SK-N-SH (cell line): ENCODE data around the gene SNX20. TPM values are rescaled to one million over a fixed set of nuclear protein-coding genes. Genes with fewer than 3 reads are reported as not detected.

Experiments used
- CTCF ChIA-PET: fragments of 300-600, 350-600 bp; formaldehyde crosslinking; extraction: SDS; loops from one replicate; lab custom pipeline; 2021; lab: Yijun Ruan, JAX
- POLR2A ChIA-PET: fragments of 350-600 bp; sonication (Branson Sonifier 250); formaldehyde crosslinking; extraction: SDS; loops from one replicate; lab custom pipeline; 2020; ENCODE audit warnings: antibody characterized with exemption, inconsistent platforms; lab: Yijun Ruan, JAX
- DNase-seq: peaks from one replicate; pipeline ENCODE4 v3.0.0; 2012
- H2AFZ ChIP-seq: fragments of 200-600 bp; sonication (generic); 2 replicates; pipeline ENCODE4 v1.8.1; 2016; ENCODE audit warnings: antibody characterized with exemption, mild to moderate bottlenecking, low read depth
- H3F3A ChIP-seq: fragments of 200-600 bp; sonication (generic); replicated peaks from 2 replicates; pipeline ENCODE3; 2016; ENCODE audit warnings: antibody characterized with exemption, mild to moderate bottlenecking; ENCODE audit not compliant: insufficient read depth
- H3K27ac ChIP-seq, 2 experiments: fragments of 200-500 bp in 1 of 2; fragments of 200-600 bp in 1 of 2; sonication (Bioruptor generic) in 1 of 2; sonication (generic), shearing (Covaris generic) in 1 of 2; 2 replicates each; pipeline versions ENCODE4 v1.5.1 to v1.6.1; 2014 to 2016; ENCODE audit warnings: low read depth in 2 of 2, inconsistent platforms in 1 of 2, low read length in 1 of 2, mild to moderate bottlenecking in 1 of 2, mixed read lengths in 1 of 2
- H3K27me3 ChIP-seq: fragments of 200-600 bp; sonication (generic), shearing (Covaris generic); 2 replicates; pipeline ENCODE4 v1.6.1; 2016; ENCODE audit warnings: mixed run types; ENCODE audit not compliant: insufficient read depth
- H3K36me3 ChIP-seq, 2 experiments: fragments of 200-500 bp in 1 of 2; fragments of 200-600 bp in 1 of 2; sonication (Bioruptor generic) in 1 of 2; sonication (generic) in 1 of 2; replicated peaks in 1 of 2; 2 replicates each; pipeline versions ENCODE3 to v1.5.1; 2014 to 2016; ENCODE audit warnings: low read length in 1 of 2, mild to moderate bottlenecking in 1 of 2; ENCODE audit not compliant: insufficient read depth in 2 of 2, control insufficient read depth in 1 of 2
- H3K4me1 ChIP-seq, 2 experiments: fragments of 200-500 bp in 1 of 2; fragments of 200-600 bp in 1 of 2; sonication (Bioruptor generic) in 1 of 2; sonication (generic), shearing (Covaris generic) in 1 of 2; 2 replicates each; pipeline versions ENCODE4 v1.5.1 to v1.6.1; 2014 to 2016; ENCODE audit warnings: low read depth in 1 of 2, low read length in 1 of 2, mixed run types in 1 of 2; ENCODE audit not compliant: insufficient read depth in 2 of 2, control insufficient read depth in 1 of 2
- H3K4me2 ChIP-seq: fragments of 200-600 bp; sonication (generic), shearing (Covaris generic); 2 replicates; pipeline ENCODE4 v1.6.1; 2017; ENCODE audit warnings: mixed run types
- H3K4me3 ChIP-seq, 2 experiments: fragments of 200-500 bp in 1 of 2; fragments of 200-600 bp in 1 of 2; sonication (Bioruptor generic) in 1 of 2; sonication (generic), shearing (Covaris generic) in 1 of 2; 2 replicates each; pipeline versions ENCODE4 v1.5.1 to v1.8.1; 2014 to 2016; ENCODE audit warnings: low read depth in 2 of 2, inconsistent platforms in 1 of 2, low read length in 1 of 2, mild to moderate bottlenecking in 1 of 2, mixed read lengths in 1 of 2, moderate library complexity in 1 of 2
- H3K79me2 ChIP-seq: fragments of 200-600 bp; sonication (generic); 2 replicates; pipeline ENCODE4 v1.8.1; 2017; ENCODE audit warnings: mild to moderate bottlenecking; ENCODE audit not compliant: insufficient read depth
- H3K9ac ChIP-seq: fragments of 200-600 bp; sonication (generic); 2 replicates; pipeline ENCODE4 v1.6.1; 2017; ENCODE audit warnings: mixed run types
- H3K9me2 ChIP-seq: fragments of 200-600 bp; sonication (generic); 2 replicates; pipeline ENCODE4 v1.6.1; 2017; ENCODE audit warnings: mixed run types
- H3K9me3 ChIP-seq: fragments of 200-600 bp; sonication (generic); 2 replicates; pipeline ENCODE4 v1.6.1; 2017; ENCODE audit warnings: mixed run types, mild to moderate bottlenecking, moderate library complexity
- H4K20me1 ChIP-seq: fragments of 200-600 bp; sonication (generic); 2 replicates; pipeline ENCODE4 v1.6.1; 2017; ENCODE audit warnings: mild to moderate bottlenecking, mixed run types; ENCODE audit not compliant: insufficient read depth
- CHD2 ChIP-seq: fragments of 150-350 bp; IDR thresholded peaks from 2 replicates; pipeline ENCODE4 v1.6.1; 2018; ENCODE audit warnings: low read length; ENCODE audit not compliant: partially characterized antibody
- CTCF ChIP-seq: fragments of 200-600 bp; sonication (generic); IDR thresholded peaks from 2 replicates; pipeline ENCODE4 v1.6.1; 2017; ENCODE audit warnings: antibody characterized with exemption, mild to moderate bottlenecking, moderate library complexity
- ELF1 ChIP-seq: IDR thresholded peaks from 2 replicates; pipeline ENCODE4 v1.4.0; 2012
- EP300 ChIP-seq, 2 experiments: IDR thresholded peaks; 2 replicates each; pipeline versions ENCODE4 v1.4.0 to v1.6.1; 2012; ENCODE audit warnings: borderline replicate concordance in 1 of 2, low read depth in 1 of 2, low read length in 1 of 2
- EZH2phosphoT487 ChIP-seq: fragments of 200-600 bp; sonication (generic); IDR thresholded peaks from 2 replicates; pipeline ENCODE4 v1.6.1; 2017; ENCODE audit warnings: low read depth, mixed run types, mild to moderate bottlenecking, antibody characterized with exemption, moderate library complexity, borderline replicate concordance
- FOSL2 ChIP-seq: IDR thresholded peaks from 2 replicates; pipeline ENCODE4 v1.4.0; 2012; ENCODE audit warnings: low read depth, mild to moderate bottlenecking, moderate library complexity, borderline replicate concordance
- GABPA ChIP-seq: IDR thresholded peaks from 2 replicates; pipeline ENCODE4 v1.4.0; 2012; ENCODE audit warnings: low read depth, mild to moderate bottlenecking
- JUND ChIP-seq: IDR thresholded peaks from 2 replicates; pipeline ENCODE4 v1.4.0; 2012
- MAX ChIP-seq: IDR thresholded peaks from 2 replicates; pipeline ENCODE4 v1.4.0; 2012; ENCODE audit warnings: low read depth
- NFIC ChIP-seq: IDR thresholded peaks from 2 replicates; pipeline ENCODE4 v1.4.0; 2012; ENCODE audit warnings: borderline replicate concordance
- POLR2AphosphoS5 ChIP-seq: IDR thresholded peaks from 2 replicates; pipeline ENCODE4 v1.6.1; 2012; ENCODE audit warnings: low read depth, low read length
- RAD21 ChIP-seq: IDR thresholded peaks from 2 replicates; pipeline ENCODE4 v1.6.1; 2012; ENCODE audit warnings: mild to moderate bottlenecking, low read length
- RCOR1 ChIP-seq: fragments of 150-350 bp; IDR thresholded peaks from 2 replicates; pipeline ENCODE4 v1.6.1; 2017; ENCODE audit warnings: antibody characterized with exemption, low read length
- RFX5 ChIP-seq: IDR thresholded peaks from 2 replicates; pipeline ENCODE4 v1.6.1; 2012; ENCODE audit warnings: mild to moderate bottlenecking, improper control_type of control experiment, low read length
- SIN3A ChIP-seq: IDR thresholded peaks from 2 replicates; pipeline ENCODE4 v1.6.1; 2012; ENCODE audit warnings: low read depth, mild to moderate bottlenecking, low read length, moderate library complexity, borderline replicate concordance
- SMC3 ChIP-seq: IDR thresholded peaks from 2 replicates; pipeline ENCODE4 v1.6.1; 2012; ENCODE audit warnings: low read depth, low read length, improper control_type of control experiment
- TAF1 ChIP-seq: IDR thresholded peaks from 2 replicates; pipeline ENCODE4 v1.6.1; 2012; ENCODE audit warnings: low read depth, mild to moderate bottlenecking, low read length, moderate library complexity, borderline replicate concordance
- TCF12 ChIP-seq: IDR thresholded peaks from 2 replicates; pipeline ENCODE4 v1.4.0; 2012
- TEAD4 ChIP-seq: IDR thresholded peaks from 2 replicates; pipeline ENCODE4 v1.4.0; 2012; ENCODE audit warnings: mild to moderate bottlenecking, borderline replicate concordance; ENCODE audit not compliant: insufficient read depth
- WGBS: methylation state at CpG from one replicate; pipeline ENCODE4 v1.1.6; 2017; ENCODE audit warnings: low lambda C conversion rate; 5-methylcytosine and 5-hydroxymethylcytosine counted together
- polyA plus RNA-seq, 3 experiments: library from polyadenylated mRNA; depleted of rRNA; stranded (reverse); fragments of >200 nt; gene quantifications; 2 replicates each; pipeline ENCODE4 v1.2.3, GENCODE V29; 2012
- TF ChIP-seq, protein P1 (sequence below): IDR thresholded peaks from 2 replicates; pipeline ENCODE4 v1.6.1; 2012; ENCODE audit warnings: mild to moderate bottlenecking, low read depth, low read length, moderate library complexity

The SNX20 gene
- polyA plus RNA-seq, 1 of the 3 experiments (the other 2 are of a cell fraction): not detected

GRCh38 chr16:50711040-50711439 lies 29.9 kb upstream of the SNX20 start:
- H3K9me3 ChIP-seq: no peaks in the 10 kb centered on the region
- H3K79me2 ChIP-seq: no peaks in the 10 kb centered on the region
- H3K27me3 ChIP-seq: no peaks in the 10 kb centered on the region
- peaks cover 0 to 39% of the 10 kb centered on the region in 2 experiments; a peak in 1 of 4 replicates for H3K4me1 ChIP-seq
- H2AFZ ChIP-seq: no peak overlapping the region
- TF ChIP-seq RAD21 (no peak), TCF12 (no peak), SMC3 (no peak), GABPA (no peak), RCOR1 (no peak), TEAD4 (no peak), NFIC (no peak)
- POLR2A ChIA-PET: no interaction called here
- CTCF ChIA-PET: interaction anchor here (0.7 to 2.4 kb wide), 5 partner anchors 9 to 96 kb away, joined by 3 to 7 read pairs (median 5); no protein-coding TSS in a partner anchor
- no peak overlapping the region; a peak in 1 of 4 replicates for H3K27ac ChIP-seq
- no peak for DNase-seq
- H3K4me2 ChIP-seq: no peak overlapping the region
- no peaks in the 10 kb centered on the region for H3F3A ChIP-seq
- H3K36me3 ChIP-seq: no peaks in the 10 kb centered on the region
- H3K4me3 ChIP-seq: no peak overlapping the region
- H4K20me1 ChIP-seq: no peaks in the 10 kb centered on the region
- WGBS: 76% methylated on average over 16 of the region's 21 CpGs
- H3K9ac ChIP-seq: no peak overlapping the region
- no peaks in the 10 kb centered on the region for H3K9me2 ChIP-seq

DNA sequence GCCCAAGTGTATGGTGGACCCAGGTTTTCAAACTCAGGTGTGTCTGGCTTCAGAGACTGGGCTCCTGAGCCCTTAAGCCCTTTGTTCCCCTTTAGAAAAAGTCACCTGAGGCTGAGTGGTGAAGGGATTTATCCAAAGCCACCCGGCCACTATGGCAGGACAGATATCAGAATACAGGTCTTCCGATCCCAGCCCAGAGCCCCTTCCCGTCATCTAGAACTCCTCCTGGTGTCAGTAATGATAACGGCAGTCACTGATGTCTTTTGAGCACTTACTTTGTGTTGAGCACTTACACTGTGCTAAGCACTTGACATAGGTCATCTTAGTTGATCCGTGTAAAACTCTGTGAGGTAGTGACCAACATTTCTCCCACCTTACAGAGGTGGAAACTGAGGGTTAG lies 28.9 kb upstream of the SNX20 start:
- Histone ChIP-seq H3K27ac (no peak overlapping the region), H3F3A (no peaks in the 10 kb centered on the region), H3K4me3 (no peak overlapping the region), H3K27me3 (no peaks in the 10 kb centered on the region), H3K9ac (no peak overlapping the region), H3K4me1 (peaks cover 0 to 39% of the 10 kb centered on the region in 2 experiments; a peak in 1 of 4 replicates), H3K9me3 (no peaks in the 10 kb centered on the region; the same call in 1 of the 2 replicates), H3K4me2 (no peak overlapping the region), H3K79me2 (no peaks in the 10 kb centered on the region), H3K9me2 (no peaks in the 10 kb centered on the region), H2AFZ (no peak overlapping the region), H3K36me3 (no peaks in the 10 kb centered on the region), H4K20me1 (no peaks in the 10 kb centered on the region)
- ChIA-PET CTCF (interaction anchor here (1.1 kb wide), 1 partner anchor 9 kb away, joined by 3 read pairs; no protein-coding TSS in a partner anchor), POLR2A (no interaction called here)
- no peak for DNase-seq
- TF ChIP-seq CTCF (no peak), JUND (no peak), EP300 (IDR thresholded peaks at IDR 0.05; ENCODE audit: borderline replicate concordance in 1 of 2, low read depth in 1 of 2, low read length in 1 of 2) (no peak), MAX (no peak), SIN3A (no peak), EZH2phosphoT487 (no peak), FOSL2 (no peak), CHD2 (no peak), POLR2AphosphoS5 (no peak), TEAD4 (no peak), RFX5 (no peak), ELF1 (no peak), TAF1 (no peak), TCF12 (no peak)
- TF ChIP-seq, protein P1, sequence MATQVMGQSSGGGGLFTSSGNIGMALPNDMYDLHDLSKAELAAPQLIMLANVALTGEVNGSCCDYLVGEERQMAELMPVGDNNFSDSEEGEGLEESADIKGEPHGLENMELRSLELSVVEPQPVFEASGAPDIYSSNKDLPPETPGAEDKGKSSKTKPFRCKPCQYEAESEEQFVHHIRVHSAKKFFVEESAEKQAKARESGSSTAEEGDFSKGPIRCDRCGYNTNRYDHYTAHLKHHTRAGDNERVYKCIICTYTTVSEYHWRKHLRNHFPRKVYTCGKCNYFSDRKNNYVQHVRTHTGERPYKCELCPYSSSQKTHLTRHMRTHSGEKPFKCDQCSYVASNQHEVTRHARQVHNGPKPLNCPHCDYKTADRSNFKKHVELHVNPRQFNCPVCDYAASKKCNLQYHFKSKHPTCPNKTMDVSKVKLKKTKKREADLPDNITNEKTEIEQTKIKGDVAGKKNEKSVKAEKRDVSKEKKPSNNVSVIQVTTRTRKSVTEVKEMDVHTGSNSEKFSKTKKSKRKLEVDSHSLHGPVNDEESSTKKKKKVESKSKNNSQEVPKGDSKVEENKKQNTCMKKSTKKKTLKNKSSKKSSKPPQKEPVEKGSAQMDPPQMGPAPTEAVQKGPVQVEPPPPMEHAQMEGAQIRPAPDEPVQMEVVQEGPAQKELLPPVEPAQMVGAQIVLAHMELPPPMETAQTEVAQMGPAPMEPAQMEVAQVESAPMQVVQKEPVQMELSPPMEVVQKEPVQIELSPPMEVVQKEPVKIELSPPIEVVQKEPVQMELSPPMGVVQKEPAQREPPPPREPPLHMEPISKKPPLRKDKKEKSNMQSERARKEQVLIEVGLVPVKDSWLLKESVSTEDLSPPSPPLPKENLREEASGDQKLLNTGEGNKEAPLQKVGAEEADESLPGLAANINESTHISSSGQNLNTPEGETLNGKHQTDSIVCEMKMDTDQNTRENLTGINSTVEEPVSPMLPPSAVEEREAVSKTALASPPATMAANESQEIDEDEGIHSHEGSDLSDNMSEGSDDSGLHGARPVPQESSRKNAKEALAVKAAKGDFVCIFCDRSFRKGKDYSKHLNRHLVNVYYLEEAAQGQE: no peak
- WGBS: 56% methylated on average over 5 of the region's 5 CpGs
